HT-29 (cell line): Measurements from ENCODE around the gene ZNHIT1. TPM values are rescaled to one million over a fixed set of nuclear protein-coding genes. Genes with fewer than 3 reads are reported as not detected.
"Not testable (repeated sequence)": the region's sequence is repeated elsewhere in the genome, so short reads cannot be mapped to it uniquely, and the experiment has no call there.

Experiments
- DNase-seq: peaks from one replicate; pipeline ENCODE4 v3.0.0-alpha.2; 2015; ENCODE audit warnings: low spot score
- total RNA-seq: library from RNA; depleted of rRNA; stranded (reverse); fragments of >200 nt; shearing (Covaris generic); gene quantifications from 2 replicates; pipeline ENCODE4 v1.2.3, GENCODE V29; 2014

Gene ZNHIT1
- total RNA-seq, 1 experiment from 2014 or later, result 189 TPM

DNA sequence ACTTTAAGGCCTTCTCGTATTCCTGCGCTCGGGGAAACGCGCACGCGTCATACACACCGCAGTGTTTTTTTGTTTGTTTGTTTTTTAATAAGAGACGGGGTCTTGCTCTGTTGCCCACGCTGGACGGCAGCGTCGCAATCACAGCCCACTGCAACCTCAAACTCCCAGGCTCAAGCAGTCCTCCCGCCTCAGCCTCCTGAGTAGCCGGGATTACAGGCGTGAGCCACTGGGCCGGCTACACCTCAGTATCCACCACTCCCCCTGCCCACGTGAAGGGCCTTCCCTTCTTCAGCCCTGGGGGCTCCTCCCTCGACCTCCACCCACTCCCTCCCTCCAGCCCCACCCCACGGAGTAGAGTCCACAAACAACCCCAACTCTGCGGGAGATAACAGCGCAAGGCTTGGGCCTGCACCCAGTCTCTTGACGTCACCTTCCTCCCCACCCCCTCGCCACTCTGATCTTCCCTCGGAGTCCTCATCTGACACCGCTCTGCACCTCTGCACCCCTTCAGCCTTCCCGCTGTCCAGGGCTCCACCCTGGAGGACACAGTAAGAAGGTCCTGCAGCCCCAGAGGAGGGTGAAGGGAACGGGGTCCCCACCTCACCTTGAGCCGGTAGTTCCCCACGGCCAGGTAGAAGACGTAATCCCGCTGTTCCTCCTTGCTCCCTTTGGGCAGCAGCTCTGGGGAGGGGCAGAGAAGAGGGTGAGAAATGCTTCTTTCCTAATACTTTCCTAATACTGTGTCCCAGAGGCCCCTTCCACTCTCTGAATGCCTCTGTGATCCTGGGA, 22.5 kb downstream of the ZNHIT1 start:
- DNase-seq, result no peak

- no peak for DNase-seq
Observed at GRCh38 chr7:101241015-101241363, 23.0 kb downstream of the ZNHIT1 start.

GRCh38 chr7:101241443-101242349, 23.7 kb downstream of the ZNHIT1 start:
- no peak for DNase-seq

DNA sequence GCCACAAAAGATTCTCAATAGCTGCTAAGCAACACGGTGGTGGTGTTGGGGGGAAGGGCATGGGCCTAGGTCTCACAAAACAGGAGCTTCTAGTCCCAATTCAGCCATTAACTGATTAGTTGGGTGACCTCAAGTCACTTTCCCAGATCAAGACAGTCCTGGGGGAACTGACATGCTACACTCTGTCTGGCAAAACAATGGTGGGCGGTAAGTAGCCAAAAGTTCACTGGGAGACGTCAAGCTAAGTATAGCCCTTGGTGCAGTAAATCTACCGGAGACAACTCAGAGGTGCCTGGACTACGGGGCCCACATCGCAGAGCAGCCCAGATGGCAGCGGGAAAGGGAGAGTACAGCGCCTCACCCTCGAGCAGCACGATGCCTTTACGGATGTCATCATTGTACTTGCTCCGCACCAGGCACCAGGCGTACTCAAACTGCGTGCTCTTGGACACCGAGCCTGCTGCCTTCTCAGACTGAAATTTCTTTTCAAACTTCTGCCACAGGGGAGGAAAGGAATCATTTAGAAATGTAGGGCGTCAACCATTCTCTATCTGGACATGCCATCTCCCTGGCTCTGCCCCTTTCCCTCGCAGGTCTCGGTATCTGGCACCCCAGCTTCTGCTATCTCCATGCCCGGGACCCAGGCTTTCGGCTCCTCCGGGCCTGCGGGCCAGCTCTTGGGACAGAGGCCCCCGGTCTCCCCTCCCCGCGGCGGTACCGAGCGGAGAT, 25.8 kb downstream of the ZNHIT1 start:
- no peak for DNase-seq

DNA sequence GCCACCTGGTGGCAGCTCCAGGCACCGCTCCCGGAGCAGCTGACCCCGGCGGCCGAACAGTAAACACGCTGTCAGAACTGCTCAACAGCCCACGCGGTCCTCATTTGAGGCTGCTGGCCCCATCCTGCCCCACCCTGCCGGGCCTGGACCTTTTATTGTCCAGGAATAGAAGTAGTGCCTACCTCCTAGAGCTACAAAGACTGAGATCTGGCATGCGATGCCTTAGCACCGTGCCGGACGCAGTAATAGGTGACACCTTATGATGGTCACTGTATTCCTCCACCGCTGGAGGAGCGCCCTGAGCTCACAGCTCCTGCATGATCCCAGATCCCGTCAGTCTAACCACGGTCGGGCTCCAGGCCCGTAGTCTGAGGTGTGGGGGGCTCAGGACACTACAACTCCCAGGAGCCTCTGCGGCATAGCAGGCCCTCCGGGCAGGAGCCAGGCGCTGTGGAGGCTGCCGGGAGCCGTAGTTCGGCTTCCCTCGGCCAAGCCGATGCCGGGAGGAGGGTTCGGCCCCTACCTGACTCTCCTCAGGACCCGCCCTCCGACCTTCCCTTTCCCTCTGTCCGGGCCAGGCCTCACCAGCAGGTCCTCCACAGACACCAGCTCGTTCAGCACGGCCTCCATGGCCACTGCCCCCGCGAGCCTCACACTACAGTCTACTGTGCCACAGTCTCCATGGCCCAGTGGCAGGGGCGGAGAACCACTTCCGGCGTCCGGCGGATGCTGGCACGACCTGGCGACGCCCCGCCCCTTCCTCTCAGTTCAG, 26.6 kb downstream of the ZNHIT1 start, which contains the start of gene FIS1:
Gene FIS1, minus strand, starts transcription at position 707 of the 772 bp plus-strand sequence. Its CDS starts 77 bp downstream, at position 630.
- DNase-seq, result peak; percentile 97

DNA sequence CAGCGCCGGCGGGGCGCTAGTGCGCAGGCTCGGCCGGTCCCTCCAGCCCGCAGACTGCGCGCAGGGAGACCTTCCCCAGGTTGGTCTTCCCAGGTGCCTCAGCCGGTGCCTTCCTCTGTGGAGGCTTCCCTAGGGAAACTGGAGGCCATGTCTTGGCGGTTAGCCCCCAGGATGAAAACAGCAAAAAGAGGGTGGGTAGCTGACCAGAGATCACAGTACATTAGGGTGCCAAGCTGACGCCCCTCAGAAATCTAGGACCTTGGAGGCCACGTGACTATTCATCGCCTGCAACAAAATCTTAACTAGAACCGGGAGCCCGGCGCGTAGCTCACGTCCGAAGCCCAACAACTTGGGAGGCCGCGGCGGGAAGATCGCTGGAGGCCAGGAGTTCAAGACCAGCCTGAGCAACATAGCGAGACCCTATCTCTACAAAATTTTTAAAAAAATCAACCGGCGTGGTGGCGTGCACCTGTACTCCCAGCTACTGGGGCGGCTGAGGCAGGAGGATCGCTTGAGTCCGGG, 27.2 kb downstream of the ZNHIT1 start:
- no peak for DNase-seq

- DNase-seq, result no peak
Observed at GRCh38 chr7:101248276-101248675, 30.3 kb downstream of the ZNHIT1 start.

DNA sequence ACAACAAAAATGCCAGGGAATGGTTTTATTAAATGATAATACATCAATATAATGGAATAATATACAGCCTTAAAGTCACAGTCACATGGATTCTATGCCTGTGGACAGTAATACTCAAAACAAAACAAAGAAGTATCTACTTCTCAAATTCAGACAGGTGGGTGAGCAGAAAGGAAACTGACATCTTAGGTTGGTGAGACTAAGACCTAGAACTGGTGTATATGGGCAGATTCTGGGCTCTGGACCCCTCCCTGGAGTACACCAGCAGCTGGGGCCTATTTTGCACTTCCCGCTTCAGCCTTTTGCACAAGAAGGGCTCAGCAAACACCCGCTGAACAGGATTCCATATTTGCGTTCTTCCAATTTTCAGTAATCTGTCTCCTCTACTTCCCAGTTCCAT, 32.4 kb downstream of the ZNHIT1 start:
- DNase-seq, result no peak

- DNase-seq, result peak; percentile 99
Observed at GRCh38 chr7:101251871-101252659, 34.1 kb downstream of the ZNHIT1 start.

GRCh38 chr7:101253199-101253598, 35.2 kb downstream of the ZNHIT1 start:
- DNase-seq, result not testable (repeated sequence)

GRCh38 chr7:101255796-101256195, 37.8 kb downstream of the ZNHIT1 start:
- no peak for DNase-seq

DNA sequence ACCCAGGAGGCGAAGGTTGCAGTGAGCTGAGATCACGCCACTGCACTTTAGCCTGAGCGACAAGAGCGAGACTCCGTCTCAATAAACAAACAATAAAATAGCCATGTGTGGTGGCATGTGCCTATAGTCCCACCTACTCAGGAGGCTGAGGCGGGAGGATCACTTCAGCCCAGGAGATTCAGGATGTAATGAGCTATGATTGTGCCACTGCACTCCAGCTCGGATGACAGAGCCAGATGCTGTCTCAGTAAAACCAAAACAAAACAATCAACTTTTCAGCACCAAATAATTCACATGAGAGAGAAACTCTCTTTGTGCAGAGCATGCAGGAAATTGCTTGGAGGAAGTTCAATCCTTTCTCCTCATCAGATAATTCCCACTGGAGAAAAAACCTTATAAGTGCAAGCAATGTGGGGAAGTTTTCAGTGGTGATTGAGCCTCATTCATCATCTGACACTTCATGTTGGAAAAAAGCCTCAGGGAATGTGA, 40.3 kb downstream of the ZNHIT1 start:
- no peak for DNase-seq

DNA sequence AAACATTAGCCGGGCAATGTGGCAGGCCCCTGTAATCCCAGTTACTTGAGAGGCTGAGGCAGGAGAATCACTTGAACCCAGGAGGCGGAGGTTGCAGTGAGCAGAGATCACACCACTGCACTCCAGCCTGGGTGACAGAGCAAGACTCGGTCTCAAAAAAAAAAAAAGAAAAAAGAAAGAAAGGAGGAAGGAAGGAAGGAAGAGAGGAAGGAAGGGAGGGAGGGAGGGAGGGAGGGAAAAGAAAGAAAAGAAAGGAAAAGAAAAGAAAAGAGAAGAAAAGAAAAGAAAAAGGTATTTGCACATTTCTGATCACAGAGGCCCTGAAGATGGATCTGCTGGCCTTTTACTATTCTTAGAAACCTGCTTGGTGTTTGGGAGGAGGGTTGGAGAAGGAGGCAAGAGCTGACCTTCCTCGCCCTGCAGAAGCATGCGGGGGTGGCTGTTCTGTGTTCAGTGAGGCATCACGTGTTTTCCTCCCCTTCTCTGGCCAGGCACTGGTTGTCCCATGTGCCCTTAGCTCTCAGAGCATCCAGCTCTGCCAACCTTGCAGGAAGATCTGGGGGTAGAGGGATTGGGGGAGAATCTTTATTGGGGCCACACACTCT, 46.2 kb downstream of the ZNHIT1 start:
- DNase-seq, result not testable (repeated sequence)

GRCh38 chr7:101265622-101266516, 47.9 kb downstream of the ZNHIT1 start:
- no peak for DNase-seq

DNA sequence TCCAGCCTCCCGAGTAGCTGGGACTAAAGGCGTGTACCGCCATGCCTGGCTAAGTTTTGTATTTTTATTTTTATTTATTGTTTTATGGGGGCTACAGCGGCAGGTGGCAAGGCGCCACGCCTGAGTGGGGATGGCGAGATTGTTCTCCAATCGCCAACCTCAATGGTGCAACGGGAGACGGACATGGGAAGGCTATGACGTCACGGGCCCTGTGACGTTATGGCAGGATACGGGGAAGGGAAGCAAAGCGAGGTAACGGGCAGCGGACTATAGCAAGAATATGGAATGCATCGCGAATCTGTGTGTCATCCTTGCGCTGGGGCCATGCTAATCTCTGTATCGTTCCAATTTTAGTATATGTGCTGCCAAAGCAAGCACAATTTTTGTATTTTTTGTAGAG, 51.7 kb downstream of the ZNHIT1 start:
- DNase-seq, result no peak

GRCh38 chr7:101271021-101271420, 53.1 kb downstream of the ZNHIT1 start:
- no peak for DNase-seq

GRCh38 chr7:101273206-101273605, 55.2 kb downstream of the ZNHIT1 start:
- DNase-seq, result no peak
